DMS79 (cell line): Measurements from ENCODE around the gene RBBP8NL.

Experiments
- DNase-seq: peaks from one replicate; lab custom pipeline; 2025; lab: John Stamatoyannopoulos, UW

The RBBP8NL gene

GRCh38 chr20:62408640-62409039, 18.7 kb downstream of the RBBP8NL start:
- no peak for DNase-seq

GRCh38 chr20:62408055-62408454, 19.3 kb downstream of the RBBP8NL start:
- DNase-seq, result no peak

GRCh38 chr20:62407221-62407992, 19.9 kb downstream of the RBBP8NL start, which contains the start of gene CABLES2:
Gene CABLES2, minus strand, starts transcription at chr20:62407285. Its CDS starts 9 bp downstream, at chr20:62407276.
- peak; percentile 80 for DNase-seq

- no peak for DNase-seq
Observed at GRCh38 chr20:62406635-62407176, 20.6 kb downstream of the RBBP8NL start.

- DNase-seq, result no peak
Observed at GRCh38 chr20:62405981-62406513, 21.3 kb downstream of the RBBP8NL start.

- peak; percentile 17 for DNase-seq
Observed at GRCh38 chr20:62405108-62405980, 22.0 kb downstream of the RBBP8NL start.

GRCh38 chr20:62404761-62405107, 22.6 kb downstream of the RBBP8NL start:
- DNase-seq, result no peak

- DNase-seq, result no peak
Observed at GRCh38 chr20:62404112-62404665, 23.1 kb downstream of the RBBP8NL start.

- DNase-seq, result no peak
Observed at GRCh38 chr20:62403331-62403730, 24.0 kb downstream of the RBBP8NL start.

- no peak for DNase-seq
Observed at GRCh38 chr20:62402456-62403150, 24.7 kb downstream of the RBBP8NL start.

GRCh38 chr20:62401331-62401779, 26.0 kb downstream of the RBBP8NL start:
- DNase-seq, result no peak

- no peak for DNase-seq
Observed at GRCh38 chr20:62400541-62400940, 26.8 kb downstream of the RBBP8NL start.

GRCh38 chr20:62400021-62400420, 27.3 kb downstream of the RBBP8NL start:
- no peak for DNase-seq

GRCh38 chr20:62398120-62398821, 29.1 kb downstream of the RBBP8NL start:
- no peak for DNase-seq

GRCh38 chr20:62396367-62397239, 30.7 kb downstream of the RBBP8NL start:
- no peak for DNase-seq

- DNase-seq, result no peak
Observed at GRCh38 chr20:62395311-62396242, 31.8 kb downstream of the RBBP8NL start.

GRCh38 chr20:62394248-62395245, 32.8 kb downstream of the RBBP8NL start:
- DNase-seq, result no peak
